ENCODE results near the gene KRTCAP2.
"Not testable (repeated sequence)": the region's sequence is repeated elsewhere in the genome, so short reads cannot be mapped to it uniquely, and the experiment has no call there.

KRTCAP2 gene

DNA sequence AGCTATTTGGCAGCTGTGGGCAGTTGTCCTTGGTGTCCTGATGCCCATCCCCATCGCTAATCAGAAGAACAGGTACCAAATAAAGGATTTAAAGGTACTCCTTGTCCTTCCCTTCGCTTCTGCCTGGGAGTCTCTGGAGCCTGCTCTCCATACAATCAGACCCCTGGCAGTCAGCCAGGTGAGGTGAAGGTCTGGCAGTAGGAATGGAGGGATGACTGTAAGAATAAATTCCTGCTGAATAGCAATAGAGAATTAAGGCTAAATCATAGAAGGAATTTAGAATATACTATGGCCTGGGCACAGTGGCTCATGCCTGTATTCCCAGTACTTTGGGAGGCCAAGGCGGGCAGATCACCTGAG is 25.4 kb upstream of the KRTCAP2 start:
- Histone ChIP-seq H3K27me3 (ENCODE audit: control insufficient read depth in 1 of 2, insufficient read depth in 2 of 2, low read length in 2 of 2) (no peaks in the 10 kb centered on the region), H3K9ac (ENCODE audit: low read depth in 1 of 2, low read length in 2 of 2) (no peak overlapping the region), H3K27ac (ENCODE audit: low read depth, low read length) (no peak overlapping the region), H3K9me3 (ENCODE audit: control insufficient read depth in 1 of 2, low read length in 2 of 2) (no peaks in the 10 kb centered on the region), H3K36me3 (ENCODE audit: control insufficient read depth in 1 of 2, insufficient read depth in 2 of 2, low read length in 2 of 2) (peaks cover 0 to 13% of the 10 kb centered on the region in 2 donors), H3K4me1 (ENCODE audit: control insufficient read depth in 1 of 2, insufficient read depth in 2 of 2, low read length in 2 of 2) (peaks cover 9 to 19% of the 10 kb centered on the region in 2 donors), H3K4me3 (ENCODE audit: low read depth in 1 of 2, low read length in 2 of 2) (no peak overlapping the region)

DNA sequence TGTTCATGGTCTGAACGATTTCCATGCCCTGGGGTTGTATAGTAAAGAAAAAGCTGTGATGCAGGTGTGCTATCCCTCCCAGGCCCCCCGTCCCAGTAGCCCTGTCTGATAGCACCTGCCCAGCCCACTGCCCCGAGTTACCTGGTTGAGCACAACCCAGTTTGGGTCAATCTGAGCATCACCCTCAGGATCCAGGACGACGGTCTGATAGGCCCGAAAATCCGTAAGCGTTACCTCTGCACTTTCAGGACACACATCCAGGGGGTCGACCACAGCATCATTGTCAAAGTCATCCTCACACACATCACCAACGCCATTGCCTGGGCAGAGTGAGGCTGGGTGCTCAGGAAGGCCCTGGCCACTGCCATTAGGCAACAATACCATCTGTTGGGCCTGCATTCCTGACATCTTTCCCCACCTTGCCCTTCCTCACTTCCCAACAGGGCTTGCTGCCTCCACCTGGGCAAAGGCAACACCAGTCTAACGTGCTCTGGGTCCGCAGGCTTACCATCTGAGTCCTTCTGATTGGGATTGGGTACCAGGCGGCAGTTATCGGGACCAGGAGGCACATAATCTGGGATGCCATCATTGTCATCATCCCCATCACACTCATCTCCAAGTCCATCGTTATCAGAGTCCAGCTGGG is 24.9 kb upstream of the KRTCAP2 start:
- H3K27ac ChIP-seq (ENCODE audit: low read depth, low read length): no peak overlapping the region

GRCh38 chr1:155196893-155197638 is 24.0 kb upstream of the KRTCAP2 start:
- no peaks in the 10 kb centered on the region for H3K9me3 ChIP-seq (ENCODE audit: control insufficient read depth in 1 of 2, low read length in 2 of 2)
- no peaks in the 10 kb centered on the region for H3K27me3 ChIP-seq (ENCODE audit: control insufficient read depth in 1 of 2, insufficient read depth in 2 of 2, low read length in 2 of 2)
- peaks cover 0 to 13% of the 10 kb centered on the region in 2 donors for H3K36me3 ChIP-seq (ENCODE audit: control insufficient read depth in 1 of 2, insufficient read depth in 2 of 2, low read length in 2 of 2)
- no peak overlapping the region for H3K9ac ChIP-seq (ENCODE audit: low read depth in 1 of 2, low read length in 2 of 2)
- H3K4me3 ChIP-seq (ENCODE audit: low read depth in 1 of 2, low read length in 2 of 2): no peak overlapping the region
- peaks cover 19 to 21% of the 10 kb centered on the region in 2 donors for H3K4me1 ChIP-seq (ENCODE audit: control insufficient read depth in 1 of 2, insufficient read depth in 2 of 2, low read length in 2 of 2)
- no peak overlapping the region for H3K27ac ChIP-seq (ENCODE audit: low read depth, low read length)

More for the DNA sequence above, 24.9 kb upstream of the KRTCAP2 start:
- H3K9ac ChIP-seq (ENCODE audit: low read depth in 1 of 2, low read length in 2 of 2): no peak overlapping the region
- H3K27me3 ChIP-seq (ENCODE audit: control insufficient read depth in 1 of 2, insufficient read depth in 2 of 2, low read length in 2 of 2): no peaks in the 10 kb centered on the region
- H3K4me1 ChIP-seq (ENCODE audit: control insufficient read depth in 1 of 2, insufficient read depth in 2 of 2, low read length in 2 of 2): peaks cover 14 to 19% of the 10 kb centered on the region in 2 donors
- peaks cover 0 to 13% of the 10 kb centered on the region in 2 donors for H3K36me3 ChIP-seq (ENCODE audit: control insufficient read depth in 1 of 2, insufficient read depth in 2 of 2, low read length in 2 of 2)
- H3K4me3 ChIP-seq (ENCODE audit: low read depth in 1 of 2, low read length in 2 of 2): no peak overlapping the region
- no peaks in the 10 kb centered on the region for H3K9me3 ChIP-seq (ENCODE audit: control insufficient read depth in 1 of 2, low read length in 2 of 2)

DNA sequence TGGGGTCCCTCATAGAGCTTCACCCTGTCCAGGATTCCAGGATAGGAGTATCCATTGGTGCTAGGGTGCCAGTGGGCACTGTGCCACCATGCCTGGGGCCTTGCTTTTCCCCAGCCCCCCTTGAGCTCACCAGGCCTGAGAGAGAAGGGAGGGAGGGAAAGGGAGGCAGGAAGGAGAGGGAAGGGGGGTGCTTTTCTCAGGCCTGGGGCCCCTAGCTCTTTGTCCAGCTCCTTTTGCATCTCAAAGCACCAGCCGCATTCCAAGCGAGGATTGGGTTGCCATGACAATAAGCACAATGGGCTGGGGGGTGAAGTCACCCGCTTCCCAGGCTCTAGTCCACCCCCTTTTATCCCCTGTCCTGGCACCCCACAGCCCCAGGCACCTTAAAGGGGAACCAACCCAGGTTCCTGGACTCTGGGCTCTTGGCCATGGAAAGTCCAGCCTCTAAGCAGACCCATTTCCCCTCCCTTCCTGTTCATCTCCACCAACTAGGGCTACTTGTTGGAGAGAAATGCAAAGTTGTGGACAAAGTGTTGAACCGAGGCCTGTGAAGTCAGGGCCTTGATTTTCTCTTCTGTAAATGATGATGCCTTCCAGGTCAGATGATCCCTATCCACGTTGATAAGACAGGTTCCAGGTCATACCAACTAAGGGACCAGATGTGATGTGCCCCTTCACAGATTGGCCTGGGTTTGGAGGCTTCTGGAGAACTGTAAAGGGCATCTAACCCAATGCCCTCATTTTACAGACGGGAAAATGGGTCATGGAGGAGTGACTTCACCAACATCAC is 23.2 kb upstream of the KRTCAP2 start:
- H3K36me3 ChIP-seq (ENCODE audit: control insufficient read depth in 1 of 2, insufficient read depth in 2 of 2, low read length in 2 of 2): peaks cover 0 to 13% of the 10 kb centered on the region in 2 donors
- no peaks in the 10 kb centered on the region for H3K27me3 ChIP-seq (ENCODE audit: control insufficient read depth in 1 of 2, insufficient read depth in 2 of 2, low read length in 2 of 2)
- H3K4me3 ChIP-seq (ENCODE audit: low read depth in 1 of 2, low read length in 2 of 2): no peak overlapping the region
- H3K27ac ChIP-seq (ENCODE audit: low read depth, low read length): no peak overlapping the region
- no peaks in the 10 kb centered on the region for H3K9me3 ChIP-seq (ENCODE audit: control insufficient read depth in 1 of 2, low read length in 2 of 2)
- H3K4me1 ChIP-seq (ENCODE audit: control insufficient read depth in 1 of 2, insufficient read depth in 2 of 2, low read length in 2 of 2): peaks cover 19 to 21% of the 10 kb centered on the region in 2 donors
- no peak overlapping the region for H3K9ac ChIP-seq (ENCODE audit: low read depth in 1 of 2, low read length in 2 of 2)

GRCh38 chr1:155195201-155196102 is 22.3 kb upstream of the KRTCAP2 start:
- H3K9me3 ChIP-seq (ENCODE audit: control insufficient read depth in 1 of 2, low read length in 2 of 2): no peaks in the 10 kb centered on the region
- H3K4me1 ChIP-seq (ENCODE audit: control insufficient read depth in 1 of 2, insufficient read depth in 2 of 2, low read length in 2 of 2): peaks cover 19 to 21% of the 10 kb centered on the region in 2 donors
- H3K27ac ChIP-seq (ENCODE audit: low read depth, low read length): no peak overlapping the region
- peaks cover 0 to 7% of the 10 kb centered on the region in 2 donors for H3K36me3 ChIP-seq (ENCODE audit: control insufficient read depth in 1 of 2, insufficient read depth in 2 of 2, low read length in 2 of 2)
- H3K9ac ChIP-seq (ENCODE audit: low read depth in 1 of 2, low read length in 2 of 2): no peak overlapping the region
- H3K27me3 ChIP-seq (ENCODE audit: control insufficient read depth in 1 of 2, insufficient read depth in 2 of 2, low read length in 2 of 2): no peaks in the 10 kb centered on the region
- peak overlapping the region; percentile 28 to 51 for H3K4me3 ChIP-seq (ENCODE audit: low read depth in 1 of 2, low read length in 2 of 2)

DNA sequence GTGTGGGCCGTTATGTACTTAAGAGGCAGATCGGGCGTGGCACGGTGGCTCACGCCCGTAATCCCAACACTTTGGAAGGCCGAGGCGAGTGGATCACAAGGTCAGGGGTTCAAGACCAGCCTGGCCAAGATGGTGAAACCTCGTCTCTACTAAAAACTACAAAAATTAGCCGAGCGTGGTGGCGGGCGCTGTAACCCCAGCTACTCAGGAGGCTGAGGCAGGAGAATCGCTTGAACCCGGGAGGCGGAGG is 20.8 kb upstream of the KRTCAP2 start:
- Histone ChIP-seq H3K4me3 (ENCODE audit: low read depth in 1 of 2, low read length in 2 of 2) (peak overlapping the region; percentile 51 to 70), H3K4me1 (ENCODE audit: control insufficient read depth in 1 of 2, insufficient read depth in 2 of 2, low read length in 2 of 2) (peaks cover 19 to 21% of the 10 kb centered on the region in 2 donors), H3K9ac (ENCODE audit: low read depth in 1 of 2, low read length in 2 of 2) (peak overlapping the region; percentile 65 to 76), H3K27ac (ENCODE audit: low read depth, low read length) (peak overlapping the region; percentile 90)
- not testable (repeated sequence) for H3K27me3 ChIP-seq (ENCODE audit: control insufficient read depth in 1 of 2, insufficient read depth in 2 of 2, low read length in 2 of 2); H3K9me3 ChIP-seq (ENCODE audit: control insufficient read depth in 1 of 2, low read length in 2 of 2); H3K36me3 ChIP-seq (ENCODE audit: control insufficient read depth in 1 of 2, insufficient read depth in 2 of 2, low read length in 2 of 2)

- peaks cover 19 to 21% of the 10 kb centered on the region in 2 donors for H3K4me1 ChIP-seq (ENCODE audit: control insufficient read depth in 1 of 2, insufficient read depth in 2 of 2, low read length in 2 of 2)
- peaks cover 0 to 7% of the 10 kb centered on the region in 2 donors for H3K36me3 ChIP-seq (ENCODE audit: control insufficient read depth in 1 of 2, insufficient read depth in 2 of 2, low read length in 2 of 2)
- no peaks in the 10 kb centered on the region for H3K27me3 ChIP-seq (ENCODE audit: control insufficient read depth in 1 of 2, insufficient read depth in 2 of 2, low read length in 2 of 2)
- H3K9me3 ChIP-seq (ENCODE audit: control insufficient read depth in 1 of 2, low read length in 2 of 2): no peaks in the 10 kb centered on the region
- H3K27ac ChIP-seq (ENCODE audit: low read depth, low read length): peak overlapping the region; percentile 90
- peak overlapping the region; percentile 65 to 76 for H3K9ac ChIP-seq (ENCODE audit: low read depth in 1 of 2, low read length in 2 of 2)
- H3K4me3 ChIP-seq (ENCODE audit: low read depth in 1 of 2, low read length in 2 of 2): peak overlapping the region; percentile 51 to 70
These were observed 20.3 kb upstream of the KRTCAP2 start for GRCh38 chr1:155193275-155193990.

DNA sequence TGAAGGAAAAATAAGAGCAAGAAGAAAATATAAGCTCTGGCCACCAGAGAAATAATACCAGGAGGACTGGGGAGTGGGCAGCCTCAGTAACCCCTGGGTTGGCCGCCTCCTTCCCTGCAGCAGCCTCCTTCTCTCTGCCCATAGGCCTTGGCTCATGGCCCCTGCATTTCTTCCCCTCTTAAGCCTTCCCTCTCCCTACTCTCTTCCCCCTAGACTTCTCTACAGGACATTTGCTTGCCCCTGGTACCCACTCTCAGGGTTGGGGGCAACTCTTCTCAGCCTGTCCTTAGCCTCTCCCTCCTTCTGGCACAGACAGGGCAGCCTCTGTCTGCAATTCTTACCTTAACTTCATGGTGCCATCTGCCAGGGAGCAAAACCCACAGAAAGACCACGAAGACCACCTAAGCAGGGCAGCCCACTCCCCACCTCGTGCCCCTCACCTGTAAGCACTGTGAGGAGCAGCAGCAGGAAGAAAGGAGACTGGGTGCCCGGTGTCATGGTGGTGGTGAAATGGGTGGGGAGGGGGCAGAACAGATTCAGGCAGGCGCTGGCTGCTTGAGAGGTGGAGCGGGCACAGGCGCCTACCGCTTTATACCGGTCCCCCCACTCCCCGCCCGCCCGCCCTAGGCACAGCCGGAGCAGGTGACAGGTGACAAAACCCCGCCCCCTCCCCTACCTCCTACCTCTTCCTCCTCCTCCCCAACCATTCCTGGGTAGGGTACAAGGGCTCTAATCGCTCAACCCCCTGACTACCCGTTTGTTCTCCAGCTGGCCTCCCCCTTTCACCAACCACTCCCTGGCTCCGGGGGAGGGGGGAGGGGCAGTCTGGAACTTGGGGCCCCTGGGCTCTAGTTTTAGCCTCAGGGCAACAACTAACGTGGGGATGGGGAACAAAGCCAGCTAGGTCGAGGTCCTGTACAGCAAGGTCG is 19.5 kb upstream of the KRTCAP2 start:
- no peaks in the 10 kb centered on the region for H3K9me3 ChIP-seq (ENCODE audit: control insufficient read depth in 1 of 2, low read length in 2 of 2)
- H3K36me3 ChIP-seq (ENCODE audit: control insufficient read depth in 1 of 2, insufficient read depth in 2 of 2, low read length in 2 of 2): no peaks in the 10 kb centered on the region
- peaks cover 21 to 26% of the 10 kb centered on the region in 2 donors for H3K4me1 ChIP-seq (ENCODE audit: control insufficient read depth in 1 of 2, insufficient read depth in 2 of 2, low read length in 2 of 2)
- H3K9ac ChIP-seq (ENCODE audit: low read depth in 1 of 2, low read length in 2 of 2): peak overlapping the region; percentile 65 to 79
- peak overlapping the region; percentile 57 to 70 for H3K4me3 ChIP-seq (ENCODE audit: low read depth in 1 of 2, low read length in 2 of 2)
- no peaks in the 10 kb centered on the region for H3K27me3 ChIP-seq (ENCODE audit: control insufficient read depth in 1 of 2, insufficient read depth in 2 of 2, low read length in 2 of 2)
- peak overlapping the region; percentile 90 for H3K27ac ChIP-seq (ENCODE audit: low read depth, low read length)

Data from duodenal mucosa (tissue), 2 donors.